Cerebellar nuclear complex (tissue), 1 donor: Measurements from ENCODE around the gene CSNK1A1.
"Not testable (repeated sequence)": the region's sequence is repeated elsewhere in the genome, so short reads cannot be mapped to it uniquely, and the experiment has no call there.

Experiments used
- DNase-seq, 2 experiments: peaks; one replicate each; lab custom pipeline; 2025; lab: John Stamatoyannopoulos, UW

The CSNK1A1 gene

DNA sequence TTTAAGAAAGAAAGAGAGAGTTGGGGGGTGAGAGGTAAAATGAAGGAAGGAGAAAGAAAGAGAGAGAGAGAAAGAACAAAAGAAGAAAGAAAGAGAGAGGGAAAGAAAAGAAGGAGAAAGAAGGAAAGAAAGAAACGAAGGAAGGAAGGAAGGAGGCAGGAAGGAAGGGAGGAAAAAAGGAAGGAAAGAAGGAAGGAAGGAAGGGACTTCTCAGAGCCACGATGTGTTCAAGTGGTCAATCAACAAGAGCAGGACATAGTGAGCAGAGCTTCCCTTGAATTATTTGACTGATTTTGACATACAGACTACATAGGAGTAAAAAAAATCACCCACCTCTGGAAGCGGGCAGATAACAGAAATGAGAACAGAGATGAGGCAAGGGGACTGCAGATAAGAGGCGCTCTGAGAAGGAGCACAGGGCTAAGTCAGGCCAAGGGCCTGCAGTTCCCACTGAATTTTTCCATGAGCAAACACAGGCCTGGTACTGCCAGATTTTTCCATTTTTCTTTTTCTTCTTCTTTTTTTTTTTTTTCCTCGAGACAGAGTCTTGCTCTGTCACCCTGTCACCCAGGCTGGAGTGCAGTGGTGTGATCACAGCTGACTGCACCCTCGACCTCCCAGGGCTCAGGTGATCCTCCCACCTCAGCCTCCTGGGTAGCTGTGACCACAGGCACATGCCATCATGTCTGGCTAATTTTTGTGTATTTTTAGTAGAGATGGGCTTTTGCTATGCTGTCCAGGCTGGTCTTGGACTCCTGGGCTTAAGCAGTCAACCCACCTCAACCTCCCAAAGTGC is 94.4 kb downstream of the CSNK1A1 start:
- DNase-seq, result no peak

DNA sequence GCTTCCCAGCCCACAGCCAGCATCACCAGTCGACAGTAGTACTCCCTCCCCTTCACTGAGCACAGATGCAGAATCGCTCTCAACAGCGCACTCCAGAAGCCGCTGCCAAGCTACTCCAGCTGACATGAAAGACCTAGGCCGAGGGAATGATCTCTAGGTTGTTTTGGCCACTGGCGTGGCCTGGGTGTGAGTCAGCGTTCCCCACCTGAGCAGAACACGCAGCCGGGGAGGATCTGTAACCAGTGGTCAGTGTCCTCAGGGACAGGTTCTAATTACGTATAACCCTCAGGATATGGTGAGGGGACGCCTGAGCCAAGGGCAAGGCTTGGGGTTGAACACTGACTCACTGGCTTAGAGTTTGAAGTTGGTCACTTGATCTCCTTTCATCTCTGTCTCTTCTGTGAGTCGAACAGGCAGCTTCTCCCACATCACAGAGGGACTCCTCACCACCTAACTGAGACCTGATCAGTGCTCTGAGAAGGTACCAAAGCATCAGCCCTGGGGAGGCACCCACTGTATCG is 95.3 kb downstream of the CSNK1A1 start:
- no peak for DNase-seq

DNA sequence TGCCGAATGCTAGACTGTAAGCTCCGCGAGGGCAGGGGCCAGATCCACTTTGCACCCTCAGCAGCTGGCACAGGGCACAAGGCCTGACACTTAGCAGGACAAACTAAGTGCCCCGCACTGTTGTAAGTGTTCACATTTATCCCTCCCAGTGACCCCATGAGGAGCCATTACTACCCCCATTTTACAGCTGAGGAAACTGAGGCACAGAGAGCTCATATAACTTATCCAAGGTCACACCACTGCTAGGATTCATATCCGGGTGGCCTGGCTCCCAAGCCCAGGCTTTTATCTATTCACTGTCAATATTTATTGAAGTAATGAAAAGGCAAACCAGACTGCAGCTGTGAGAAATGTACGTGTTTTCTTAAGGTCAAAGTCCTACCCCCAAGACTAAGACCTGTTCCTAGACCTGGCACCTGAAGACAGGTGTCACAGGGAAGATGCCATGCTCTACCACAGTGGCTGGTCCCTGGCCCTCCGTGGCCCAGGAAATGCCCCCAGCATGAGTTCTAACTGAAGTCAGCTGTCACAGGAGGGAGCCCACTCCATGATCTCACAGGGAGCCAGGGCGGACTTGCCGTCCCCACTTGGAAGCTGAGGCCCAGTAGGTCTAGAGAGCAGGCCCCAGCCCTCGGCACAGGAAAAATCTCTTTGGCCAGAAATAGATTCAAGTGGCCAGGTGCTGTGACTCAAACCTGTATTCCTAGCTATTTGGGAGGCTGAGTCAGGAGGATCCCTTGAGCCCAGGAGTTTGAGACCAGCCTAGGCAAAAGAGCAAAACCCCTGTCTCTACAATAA is 97.4 kb downstream of the CSNK1A1 start:
- DNase-seq, result no peak

DNA sequence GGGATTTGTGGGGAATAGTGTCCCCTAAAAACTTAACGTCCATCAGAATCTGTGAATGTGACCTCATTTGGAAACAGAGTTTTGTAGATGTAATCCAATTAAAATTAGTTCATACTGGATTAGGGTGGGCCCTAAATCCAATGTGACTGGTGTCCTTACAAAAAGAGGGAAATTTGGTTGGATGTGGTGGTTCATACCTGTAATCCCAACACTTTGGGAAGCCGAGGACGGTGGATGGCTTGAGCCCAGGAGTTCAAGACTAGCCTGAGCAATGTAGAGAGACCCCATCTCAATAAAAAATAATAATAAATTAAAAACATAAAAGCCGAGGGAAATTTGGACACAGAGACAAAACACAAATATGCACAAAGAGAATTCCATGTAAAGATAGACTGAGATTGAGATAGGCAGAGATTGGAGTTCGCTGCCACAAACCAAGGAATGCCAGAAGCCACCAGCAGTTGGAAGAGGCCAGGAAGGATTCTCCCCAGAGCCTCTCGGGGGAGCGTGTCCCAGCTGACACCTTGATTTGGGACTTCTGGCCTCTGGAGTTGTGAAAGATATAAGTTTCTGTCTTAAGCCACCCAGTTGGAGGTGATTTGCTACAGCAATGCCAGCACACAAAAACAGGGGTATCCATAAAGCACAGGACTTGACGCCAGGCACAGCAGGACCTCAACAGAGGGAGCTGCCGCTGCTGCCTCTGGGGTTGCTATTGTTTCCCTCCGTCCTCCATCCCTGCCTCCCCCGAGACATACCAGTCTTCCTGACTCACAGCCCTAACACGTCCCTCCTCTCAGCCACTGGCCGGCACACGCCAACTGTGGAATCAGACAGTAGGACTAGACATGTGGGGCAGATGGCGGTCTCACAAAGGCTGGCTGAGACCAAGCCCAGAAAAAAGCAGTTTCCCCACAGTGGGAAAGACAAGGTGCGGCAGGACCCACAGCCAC is 98.3 kb downstream of the CSNK1A1 start:
- DNase-seq, result no peak

DNA sequence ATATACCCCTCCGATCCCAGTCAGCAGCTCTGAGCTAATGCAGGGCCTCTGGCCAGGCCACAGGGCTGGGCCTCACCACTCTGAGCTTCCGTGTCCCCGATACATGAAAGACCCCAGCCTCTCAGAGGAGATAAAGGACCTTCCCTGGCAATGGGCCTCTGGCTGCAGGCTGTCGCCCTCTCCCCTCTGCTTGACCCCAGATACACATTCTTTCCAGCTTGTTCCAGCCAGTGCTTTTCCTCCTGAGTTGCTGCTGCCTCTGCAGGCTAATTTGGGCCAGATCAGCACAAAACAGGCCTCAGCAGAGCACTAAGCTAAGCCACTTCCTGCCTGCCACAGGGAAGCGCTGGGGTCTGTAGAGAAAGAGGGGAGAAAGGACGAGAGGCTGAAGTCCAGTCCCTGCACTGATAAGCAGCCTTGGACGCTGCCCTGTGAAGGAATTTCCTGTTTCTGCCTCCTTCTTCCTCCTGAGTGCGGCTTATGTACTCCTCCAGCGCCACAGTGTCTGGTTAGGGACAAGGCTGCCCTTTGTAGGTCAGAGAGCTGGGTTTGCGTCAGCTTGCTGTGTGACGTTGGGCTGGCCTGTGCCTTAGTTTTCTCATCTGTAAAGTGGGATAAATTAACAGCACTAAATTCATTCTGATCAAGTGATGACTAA is 99.1 kb downstream of the CSNK1A1 start:
- no peak for DNase-seq

DNA sequence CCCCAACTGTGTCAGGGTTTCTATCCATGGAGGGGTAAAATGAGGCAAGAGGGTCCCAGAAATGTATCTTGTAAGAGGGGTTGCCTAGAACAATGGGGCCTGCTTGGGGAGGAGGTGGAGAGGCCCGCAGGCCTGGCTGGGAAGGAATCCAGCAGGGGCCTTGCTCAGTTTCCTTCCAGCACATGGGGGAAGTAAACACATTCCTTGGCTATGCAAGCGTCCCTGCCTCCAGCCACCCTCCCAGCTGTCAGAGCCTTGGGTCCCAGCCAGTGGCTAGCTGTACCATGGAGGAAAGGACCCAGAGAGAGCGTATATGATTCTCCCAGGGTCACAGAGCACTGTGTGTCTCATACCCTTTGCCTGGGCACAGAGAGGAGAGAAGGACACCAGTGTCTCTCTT is 101.0 kb downstream of the CSNK1A1 start:
- no peak for DNase-seq

DNA sequence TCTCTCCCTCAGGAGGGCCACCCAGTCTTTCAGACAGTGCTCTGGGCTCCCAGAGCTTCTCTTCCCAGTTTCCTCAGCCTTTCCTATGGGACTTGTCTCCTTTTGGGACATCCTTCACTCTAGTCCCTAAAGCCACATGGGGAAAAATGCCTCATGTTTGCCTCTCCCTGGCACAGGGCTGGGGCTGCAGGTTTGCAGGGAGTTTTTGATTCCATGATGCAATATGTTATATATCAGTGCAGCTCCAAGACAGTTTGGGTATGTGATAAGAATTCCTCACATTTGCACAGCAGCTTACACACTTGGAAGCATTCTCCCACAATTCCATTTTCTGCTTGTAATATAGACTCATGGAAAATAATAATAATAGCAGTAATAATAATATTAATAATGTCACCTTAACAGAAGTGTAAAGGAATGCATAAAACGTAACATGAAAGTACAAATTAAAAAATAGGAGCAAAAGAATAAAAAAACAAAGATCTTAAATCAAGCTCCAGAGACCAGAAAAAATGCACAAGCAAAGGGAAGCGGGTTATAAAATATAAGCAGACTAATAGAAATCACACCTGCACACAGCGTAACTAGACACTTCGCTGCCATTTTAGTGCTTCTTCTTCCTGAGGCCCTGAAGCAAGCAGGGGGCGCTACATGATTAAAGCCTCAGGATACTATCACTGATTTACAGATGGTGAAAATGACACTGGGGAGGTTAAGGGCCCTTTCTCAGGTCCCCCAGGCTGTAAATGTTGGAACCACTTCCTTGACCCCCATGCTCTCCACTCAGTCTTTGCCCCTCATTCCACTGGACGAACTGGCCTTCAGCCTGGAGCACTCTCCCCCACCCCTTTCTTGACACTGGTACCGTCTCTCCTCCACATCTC is 102.2 kb downstream of the CSNK1A1 start:
- DNase-seq, result no peak

DNA sequence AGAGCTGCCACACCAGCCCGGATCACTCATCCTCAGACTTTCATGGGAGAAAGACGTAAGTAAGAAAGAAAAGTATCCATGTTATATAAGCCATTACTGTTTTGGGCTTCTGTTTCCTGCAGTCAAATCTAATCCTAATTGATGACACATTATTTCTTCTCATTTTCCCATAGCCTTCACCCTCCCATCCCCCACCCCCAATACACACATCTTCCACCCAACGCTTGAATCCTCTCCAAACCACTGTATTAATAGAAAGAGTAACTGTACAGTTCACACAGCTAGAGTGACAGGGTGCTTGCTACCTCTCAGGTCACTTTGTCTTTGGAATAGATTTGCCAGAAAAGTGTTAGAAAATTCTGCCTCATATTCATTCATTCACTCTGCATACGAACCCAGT is 102.8 kb downstream of the CSNK1A1 start:
- no peak for DNase-seq

DNA sequence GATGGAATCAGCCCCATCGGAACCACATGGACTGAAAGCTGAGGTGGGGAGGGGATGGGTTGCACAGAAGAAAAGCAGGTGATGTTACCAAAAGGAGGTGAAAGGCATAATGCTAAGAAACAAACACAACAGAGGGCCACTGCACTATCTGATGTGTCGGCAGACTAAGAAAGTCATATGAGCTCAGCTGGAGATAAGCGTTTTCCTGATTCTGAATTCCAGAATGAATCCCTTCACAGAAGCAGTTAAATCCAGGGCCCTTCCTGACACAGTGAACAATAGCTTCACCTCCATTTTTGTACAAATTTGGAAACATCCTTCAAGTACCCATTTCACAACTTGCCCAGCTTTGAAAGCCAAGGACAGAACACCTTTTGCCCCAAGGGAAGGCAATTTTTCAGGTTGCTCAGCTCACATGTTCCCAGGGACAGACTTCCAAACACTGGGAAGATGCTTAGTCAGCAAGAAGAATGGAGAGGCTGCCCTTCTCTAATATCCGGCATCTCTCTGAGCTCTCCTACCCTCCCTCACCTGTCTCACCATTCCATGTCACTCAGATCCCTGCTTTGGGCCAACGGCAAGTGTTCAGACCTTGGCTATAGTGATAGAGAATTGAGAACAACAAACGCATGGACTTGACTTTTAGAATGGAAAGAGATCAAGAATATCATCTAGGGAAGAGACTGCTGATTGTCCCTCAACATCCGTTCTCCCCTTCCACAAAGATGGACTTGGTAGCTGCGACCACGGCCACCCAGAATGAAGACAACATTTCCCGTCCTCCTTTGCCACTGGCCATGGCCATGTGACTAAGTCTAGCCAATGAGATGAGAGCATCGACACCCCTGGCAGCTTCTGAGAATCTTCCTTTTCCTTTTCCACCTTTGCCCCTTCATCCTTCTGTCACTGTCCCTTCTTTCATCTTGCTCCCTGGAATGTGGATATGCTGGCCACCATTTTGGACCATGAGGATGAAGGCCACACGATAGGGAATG is 103.6 kb downstream of the CSNK1A1 start:
- no peak for DNase-seq

DNA sequence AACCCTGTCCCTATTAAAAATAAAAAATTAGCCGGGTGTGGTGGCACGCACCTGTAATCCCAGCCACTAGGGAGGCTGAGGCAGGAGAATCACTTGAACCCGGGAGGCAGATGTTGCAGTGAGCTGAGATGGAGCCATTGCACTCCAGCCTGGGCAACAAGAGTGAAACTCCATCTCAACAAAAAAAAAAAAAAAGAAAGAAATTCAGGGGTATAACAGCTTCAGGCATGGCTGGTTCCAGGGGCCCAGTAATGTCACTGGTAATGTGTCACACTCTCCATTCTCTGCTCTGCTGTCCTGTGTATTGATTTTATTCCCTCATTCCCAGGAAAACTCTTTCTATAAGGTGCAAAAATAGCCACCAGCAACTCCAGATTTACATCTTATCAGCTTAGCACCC is 104.4 kb downstream of the CSNK1A1 start:
- not testable (repeated sequence) for DNase-seq

DNA sequence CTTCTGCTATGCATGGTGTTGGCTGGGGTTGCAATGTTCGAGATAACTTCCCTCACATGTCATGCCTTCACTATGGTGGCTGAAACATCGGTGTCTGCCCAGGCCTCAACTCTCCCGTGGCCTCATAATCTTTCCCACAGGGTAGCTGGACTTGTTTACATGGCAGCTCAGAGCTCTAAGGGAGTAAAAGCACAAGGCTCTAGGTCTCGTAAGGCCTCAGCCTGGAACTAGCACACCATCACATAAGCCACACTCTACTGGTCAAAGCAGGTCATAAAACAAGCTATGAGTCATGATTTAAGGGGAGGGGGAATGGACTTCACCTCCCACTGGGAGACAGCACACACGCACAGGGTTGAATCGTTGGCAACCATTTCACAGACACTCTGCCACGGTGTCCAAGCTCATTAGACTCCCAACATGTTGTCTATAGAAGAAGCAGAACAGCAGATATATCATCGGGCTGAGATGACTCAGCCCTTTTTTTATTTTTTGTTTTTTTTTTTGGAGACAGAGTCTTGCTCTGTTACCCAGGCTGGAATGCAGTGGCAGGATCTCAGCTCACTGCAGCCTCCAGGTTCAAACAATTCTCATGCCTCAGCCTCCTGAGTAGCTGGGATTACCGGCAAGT is 105.4 kb downstream of the CSNK1A1 start:
- no peak for DNase-seq

DNA sequence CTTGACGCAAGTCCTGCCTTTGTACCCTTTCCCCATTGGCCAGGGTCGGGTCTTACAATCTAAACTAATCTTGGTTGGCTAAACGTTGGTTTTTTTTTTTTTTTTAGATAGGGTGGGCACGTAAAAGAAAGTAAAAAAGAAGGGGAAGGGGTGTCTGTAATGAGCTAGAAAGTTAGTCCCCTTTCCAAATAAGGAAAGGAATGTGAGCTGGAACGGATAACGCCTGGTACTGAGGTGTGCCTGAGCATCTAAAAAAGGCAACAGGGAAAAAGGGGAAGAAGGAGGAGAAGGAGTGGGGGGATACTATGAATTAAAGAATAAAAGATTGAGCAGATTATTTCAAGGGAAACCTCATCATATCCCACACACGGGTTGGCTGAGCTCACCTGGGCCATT is 105.9 kb downstream of the CSNK1A1 start:
- no peak for DNase-seq

DNA sequence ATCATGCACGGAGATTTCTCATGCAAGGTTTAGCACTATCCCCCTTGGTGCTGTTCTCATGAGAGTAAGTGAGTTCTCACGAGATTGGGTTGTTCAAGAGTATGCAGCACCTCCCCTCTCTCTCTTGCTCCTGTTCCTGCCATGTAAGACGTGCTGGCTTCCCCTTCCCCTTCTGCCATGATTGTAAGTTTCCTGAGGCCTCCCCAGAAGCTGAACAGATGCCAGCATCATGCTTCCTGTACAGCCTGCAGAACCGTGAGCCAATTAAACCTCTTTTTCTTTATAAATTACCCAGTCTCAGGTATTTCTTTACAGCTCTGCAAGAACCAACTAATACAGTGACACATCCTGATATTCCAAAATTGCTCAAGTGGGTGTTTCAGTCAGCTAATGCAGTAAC is 106.8 kb downstream of the CSNK1A1 start:
- DNase-seq, result not testable (repeated sequence)

DNA sequence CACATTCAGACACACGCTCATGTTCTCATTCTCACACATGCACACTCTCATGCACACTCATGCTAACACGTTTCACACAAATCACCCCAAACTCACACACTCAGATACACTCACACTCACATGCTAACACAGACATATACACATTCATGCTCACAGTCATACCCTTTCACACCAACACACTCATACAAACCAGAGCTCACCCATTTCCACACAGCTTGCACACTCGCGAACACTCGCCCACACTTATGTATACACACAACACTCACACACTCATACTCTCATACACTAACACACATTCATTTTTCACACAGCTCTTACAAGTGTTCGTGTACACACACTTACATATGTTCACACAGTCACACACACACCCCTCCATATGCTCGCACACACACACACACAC is 108.0 kb downstream of the CSNK1A1 start:
- no peak for DNase-seq

DNA sequence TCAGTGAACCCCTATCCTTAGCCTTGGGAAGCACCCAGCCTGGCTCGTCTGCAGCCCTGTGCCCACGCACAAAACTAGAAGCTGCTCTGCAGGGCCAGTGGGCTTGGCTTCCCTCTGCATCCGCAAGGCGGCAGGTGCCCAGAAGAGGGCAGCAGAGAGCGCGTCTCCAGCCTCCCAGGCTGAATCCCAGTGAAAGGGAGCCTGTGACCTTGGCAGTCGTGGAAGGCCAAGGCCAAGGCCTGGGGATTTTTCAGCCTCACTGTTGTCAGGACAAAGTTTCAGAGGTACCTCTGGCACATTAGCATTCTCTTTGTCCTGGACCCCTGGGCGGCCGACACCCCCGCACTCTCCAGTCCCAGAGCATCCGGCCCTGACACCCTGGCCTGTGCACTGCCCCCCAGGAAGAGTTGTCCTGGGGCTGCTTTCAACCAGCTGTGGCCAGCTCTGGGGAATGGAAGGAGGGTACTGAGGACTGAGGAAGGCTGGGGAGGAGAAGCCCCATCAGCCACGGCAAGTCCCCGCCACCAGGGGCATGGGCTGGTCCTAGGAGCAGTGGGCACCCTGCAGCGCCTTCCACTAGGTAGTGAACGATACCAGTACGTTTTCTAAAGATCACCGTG is 108.6 kb downstream of the CSNK1A1 start:
- DNase-seq, result peak; percentile 13 to 33
